ENCODE data around the gene PROCA1.
"Not testable (repeated sequence)": the region's sequence is repeated elsewhere in the genome, so short reads cannot be mapped to it uniquely, and the experiment has no call there.

Gene PROCA1

GRCh38 chr17:28667870-28668269, 43.8 kb downstream of the PROCA1 start:
- DNase-seq: no peak

DNA sequence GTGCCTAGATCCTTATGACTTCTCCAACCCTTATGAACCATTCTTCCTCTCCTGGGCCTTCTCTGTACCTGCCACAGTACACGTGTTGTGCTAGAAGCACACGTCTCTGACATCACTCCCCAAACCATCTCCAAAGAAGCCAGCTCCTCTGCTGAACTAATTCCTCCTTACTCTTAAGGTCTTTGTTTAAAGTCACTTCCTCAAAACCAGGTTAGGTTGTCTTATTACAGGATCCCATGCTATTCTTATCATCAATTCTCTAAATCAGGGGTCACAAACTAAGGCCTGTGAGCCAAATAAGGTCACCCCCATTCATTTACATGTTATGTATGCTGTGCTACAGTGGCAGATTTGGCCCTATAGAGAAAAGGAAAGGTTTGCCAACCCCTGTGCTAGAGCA, 45.7 kb downstream of the PROCA1 start:
- no peak for DNase-seq

GRCh38 chr17:28663723-28664122, 48.0 kb downstream of the PROCA1 start:
- DNase-seq: no peak

- DNase-seq: no peak
Observed at GRCh38 chr17:28662527-28662829, 49.2 kb downstream of the PROCA1 start.

- DNase-seq: peak; percentile 89 to 99 (median 96)
Observed at GRCh38 chr17:28661635-28662526, 49.8 kb downstream of the PROCA1 start, which contains the start of the genes SDF2 and SUPT6H. Gene SDF2 (minus strand): TSS chr17:28661906. CDS start chr17:28661876, 30 bp downstream. Gene SUPT6H (plus strand): TSS chr17:28662205. CDS start chr17:28673402, 11,197 bp downstream.

DNA sequence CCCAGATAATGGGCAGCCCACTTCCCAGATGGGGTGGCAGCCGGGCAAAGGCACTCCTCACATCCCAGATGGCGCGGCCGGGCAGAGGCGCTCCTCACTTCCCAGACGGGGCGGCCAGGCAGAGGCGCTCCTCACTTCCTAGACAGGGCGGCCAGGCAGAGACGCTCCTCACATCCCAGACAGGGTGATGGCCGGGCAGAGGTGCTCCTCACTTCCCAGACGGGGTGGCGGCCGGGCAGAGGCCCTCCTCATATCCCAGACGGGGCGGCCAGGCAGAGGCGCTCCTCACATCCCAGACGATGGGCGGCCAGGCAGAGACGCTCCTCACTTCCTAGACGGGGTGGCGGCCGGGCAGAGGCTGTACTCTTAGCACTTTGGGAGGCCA, 52.2 kb downstream of the PROCA1 start:
- not testable (repeated sequence) for DNase-seq

- DNase-seq: not testable (repeated sequence)
Observed at GRCh38 chr17:28658766-28659496, 52.8 kb downstream of the PROCA1 start.

DNA sequence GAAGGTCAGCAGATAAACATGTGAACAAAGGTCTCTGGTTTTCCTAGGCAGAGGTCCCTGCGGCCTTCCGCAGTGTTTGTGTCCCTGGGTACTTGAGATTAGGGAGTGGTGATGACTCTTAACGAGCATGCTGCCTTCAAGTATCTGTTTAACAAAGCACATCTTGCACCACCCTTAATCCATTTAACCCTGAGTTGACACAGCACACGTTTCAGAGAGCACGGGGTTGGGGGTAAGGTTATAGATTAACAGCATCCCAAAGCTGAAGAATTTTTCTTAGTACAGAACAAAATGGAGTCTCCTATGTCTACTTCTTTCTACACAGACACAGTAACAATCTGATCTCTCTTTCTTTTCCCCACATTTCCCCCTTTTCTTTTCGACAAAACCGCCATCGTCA, 53.3 kb downstream of the PROCA1 start:
- not testable (repeated sequence) for DNase-seq

- no peak for DNase-seq
Observed at GRCh38 chr17:28657756-28658155, 53.9 kb downstream of the PROCA1 start.

DNA sequence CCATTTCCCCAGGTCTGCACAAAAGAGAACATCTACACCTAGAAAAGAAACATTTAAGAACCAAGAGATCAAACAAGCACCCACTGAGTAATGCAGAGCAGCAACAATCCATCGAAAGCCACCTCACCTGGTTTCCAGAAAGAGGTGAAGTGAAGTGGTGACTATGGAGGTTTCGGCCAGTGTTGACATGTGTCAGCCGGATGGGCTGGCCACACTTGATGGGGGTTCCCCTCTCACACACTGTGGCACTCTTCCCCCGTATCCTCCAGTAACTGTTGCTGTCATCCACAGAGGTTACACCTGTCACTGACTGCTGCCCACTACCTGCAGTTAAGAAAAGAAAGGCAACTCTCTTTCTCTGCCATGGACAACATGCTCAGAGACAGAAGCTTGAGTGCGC, 56.5 kb downstream of the PROCA1 start:
- no peak for DNase-seq
